Mucosa of descending colon (tissue), 3 donors: ENCODE measurements around the gene GFOD2. TPM values are rescaled to one million over a fixed set of nuclear protein-coding genes. Genes with fewer than 3 reads are reported as not detected.

Experiments
- ATAC-seq: fragments of 200-7000 bp; cut with Tn5 transposase; one replicate; pipeline ENCODE4 v1.9.1; 2020; ENCODE audit warnings: mild to moderate bottlenecking, moderate library complexity
- DNase-seq, 3 donors: peaks; one replicate each; pipeline ENCODE4 v3.0.0-alpha.2; 2020
- H3K36me3 ChIP-seq: fragments of 200-600 bp; one replicate; pipeline ENCODE4 v1.8.0; 2021; ENCODE audit warnings: low read depth, mild to moderate bottlenecking
- H3K4me1 ChIP-seq: fragments of 200-600 bp; one replicate; pipeline ENCODE4 v1.8.0; 2021; ENCODE audit warnings: low read depth, mild to moderate bottlenecking
- H3K4me3 ChIP-seq: fragments of 200-600 bp; one replicate; pipeline ENCODE4 v1.8.0; 2021; ENCODE audit warnings: mild to moderate bottlenecking
- H3K9me3 ChIP-seq: fragments of 200-600 bp; one replicate; pipeline ENCODE4 v1.8.0; 2021; ENCODE audit warnings: mild to moderate bottlenecking
- CTCF ChIP-seq: fragments of 200-600 bp; IDR thresholded peaks from one replicate; pipeline ENCODE4 v1.8.0; 2022; ENCODE audit warnings: antibody characterized with exemption, mild to moderate bottlenecking
- intact Hi-C, 2 donors: fragments of 100-400 bp; cut with DNase I in 1 of 2; cut with micrococcal nuclease in 1 of 2; formaldehyde crosslinking; loops; one replicate each; pipeline versions ENCODE4 v1.11.0 to v1.11.1; 2022; cut with DNase I, micrococcal nuclease
- total RNA-seq, 3 donors: library from RNA; stranded (reverse); fragmentation: NEBNext Ultra II Directional in 2 of 3; extraction: Animal tissue kit (Norgen Biotek cat#: 25700) in 2 of 3; gene quantifications; one replicate each; pipeline versions ENCODE4 v1.2.1 to v1.2.4, GENCODE V29; 2021 to 2023
- donor health status: DM: no; HTN: no; CAD: no; lungs with moderate emphysema.
- donor health status: DM: no; HTN: no; CAD: no.
- donor health status: DM: no; HTN: yes; CAD: no.

Gene GFOD2
- total RNA-seq, 3 donors from 2014 or later = 25.6 to 29.2 (median 27.9) TPM

- no peak for TF ChIP-seq CTCF
- Histone ChIP-seq H3K4me3 (peak overlapping the region; percentile 68), H3K9me3 (no peaks in the 10 kb centered on the region), H3K4me1 (peaks cover 52% of the 10 kb centered on the region), H3K36me3 (no peaks in the 10 kb centered on the region)
- DNase-seq = no peak
- ATAC-seq = peak; percentile 7
- intact Hi-C loops = no loop called here
These were observed 458 bp downstream of the GFOD2 start for GRCh38 chr16:67718668-67719047.

DNA sequence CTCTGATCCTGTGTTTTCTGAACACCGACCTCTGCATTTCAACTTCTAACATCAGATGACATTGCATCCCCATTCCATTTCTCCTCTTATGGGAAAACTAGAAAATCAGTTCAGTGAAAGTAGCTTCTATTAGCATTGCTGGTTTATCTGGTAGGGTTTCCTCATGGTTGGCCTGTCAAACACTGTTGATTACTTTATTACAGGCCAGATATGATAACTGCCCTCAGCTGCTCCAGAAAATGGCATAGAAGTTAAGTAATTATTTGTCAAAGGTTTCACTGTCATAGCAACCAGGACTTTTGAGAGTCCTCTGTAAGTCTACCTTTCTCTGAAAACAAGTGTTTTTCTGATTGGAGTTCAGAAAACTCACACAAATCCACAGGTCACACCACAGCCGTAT is 3.0 kb downstream of the GFOD2 start:
- TF ChIP-seq CTCF = no peak

GRCh38 chr16:67714522-67714921 is 4.6 kb downstream of the GFOD2 start:
- no peaks in the 10 kb centered on the region for H3K9me3 ChIP-seq
- peaks cover 51% of the 10 kb centered on the region for H3K4me1 ChIP-seq
- no peak for DNase-seq
- H3K4me3 ChIP-seq = no peak overlapping the region
- TF ChIP-seq CTCF = no peak
- H3K36me3 ChIP-seq = no peaks in the 10 kb centered on the region
- intact Hi-C loops = no loop called here
- ATAC-seq = no peak

More for the DNA sequence above, 3.0 kb downstream of the GFOD2 start:
- Histone ChIP-seq H3K4me3 (no peak overlapping the region), H3K36me3 (no peaks in the 10 kb centered on the region), H3K9me3 (no peaks in the 10 kb centered on the region), H3K4me1 (peaks cover 58% of the 10 kb centered on the region)
- intact Hi-C loops = no loop called here
- peak in 1 of 3 donors; percentile 22 for DNase-seq
- ATAC-seq = peak; percentile 43

- H3K9me3 ChIP-seq = no peaks in the 10 kb centered on the region
- no peak for TF ChIP-seq CTCF
- intact Hi-C loops = no loop called here
- no peak for DNase-seq
- H3K4me1 ChIP-seq = peaks cover 51% of the 10 kb centered on the region
- peak; percentile 77 for ATAC-seq
- no peaks in the 10 kb centered on the region for H3K36me3 ChIP-seq
- H3K4me3 ChIP-seq = no peak overlapping the region
These were observed 5.4 kb downstream of the GFOD2 start for GRCh38 chr16:67713647-67714273.

DNA sequence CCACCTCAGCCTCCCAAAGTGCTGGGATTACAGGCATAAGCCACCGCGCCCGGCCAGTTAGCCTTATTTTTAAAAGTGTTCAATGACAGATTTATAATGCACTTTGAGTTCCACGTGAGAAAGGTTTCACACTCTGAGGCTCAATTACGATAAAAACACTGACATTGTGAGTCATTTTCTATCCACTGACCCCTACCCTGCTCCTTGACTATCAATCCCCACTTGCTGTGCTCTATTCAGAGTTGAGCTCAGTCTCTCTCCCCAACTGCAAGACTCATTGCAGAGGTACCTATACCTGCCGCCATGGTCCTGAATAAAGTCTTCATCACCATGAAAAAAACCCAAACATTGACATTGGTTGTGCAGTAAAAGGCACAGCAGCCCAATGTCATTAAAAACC is 8.5 kb downstream of the GFOD2 start:
- no peak for ATAC-seq
- TF ChIP-seq CTCF = no peak

DNA sequence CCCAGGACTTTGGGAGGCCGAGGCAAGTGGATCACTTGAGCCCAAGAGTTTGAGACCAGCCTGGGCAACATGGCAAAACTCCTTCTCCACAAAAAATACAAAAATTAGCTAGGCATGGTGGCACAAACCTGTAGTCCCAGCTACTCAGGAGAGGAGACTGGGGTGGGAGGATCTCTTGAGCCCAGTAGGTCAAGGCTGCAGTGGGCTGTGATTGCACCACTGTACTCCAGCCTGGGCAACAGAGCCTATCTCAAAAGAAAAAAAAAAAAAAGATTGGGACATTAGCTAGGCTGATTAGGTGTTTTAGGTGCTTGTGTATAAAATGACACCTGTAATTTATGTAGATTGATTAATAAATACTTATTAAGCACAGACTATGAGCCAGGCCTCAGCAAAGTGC is 10.1 kb downstream of the GFOD2 start:
- TF ChIP-seq CTCF = no peak
- intact Hi-C loops = no loop called here
- DNase-seq (no peak), ATAC-seq (no peak)
- peaks cover 10% of the 10 kb centered on the region for H3K4me1 ChIP-seq
- no peaks in the 10 kb centered on the region for H3K36me3 ChIP-seq
- H3K9me3 ChIP-seq = no peaks in the 10 kb centered on the region
- H3K4me3 ChIP-seq = no peak overlapping the region

More for the DNA sequence above, 8.5 kb downstream of the GFOD2 start:
- intact Hi-C loops = no loop called here
- no peak for DNase-seq
- Histone ChIP-seq H3K36me3 (no peaks in the 10 kb centered on the region), H3K4me1 (peaks cover 23% of the 10 kb centered on the region), H3K9me3 (no peaks in the 10 kb centered on the region), H3K4me3 (no peak overlapping the region)
